WERI-Rb-1 (cell line): Measurements from ENCODE around the gene TPST2.

Source experiments
- DNase-seq: peaks from one replicate; pipeline ENCODE4 v3.0.0-alpha.2; 2020
- H3K27ac ChIP-seq: fragments of 250-450 bp; sonication (Bioruptor Pico); 2 replicates; pipeline ENCODE4 v1.5.1; 2020; ENCODE audit warnings: mild to moderate bottlenecking, moderate library complexity
- H3K27me3 ChIP-seq: fragments of 250-450 bp; sonication (Bioruptor Pico); 2 replicates; pipeline ENCODE4 v1.5.1; 2021; ENCODE audit warnings: mild to moderate bottlenecking, low read depth, moderate library complexity; ENCODE audit not compliant: insufficient read depth, severe bottlenecking
- H3K36me3 ChIP-seq: fragments of 250-450 bp; sonication (Bioruptor Pico); 2 replicates; pipeline ENCODE4 v1.5.1; 2020; ENCODE audit warnings: mild to moderate bottlenecking, moderate library complexity
- H3K4me3 ChIP-seq: 2 replicates; pipeline ENCODE4 v1.5.1; 2011; ENCODE audit warnings: low read depth, mild to moderate bottlenecking, control low read depth, low read length
- H3K9me3 ChIP-seq: fragments of 250-450 bp; sonication (Bioruptor Pico); 2 replicates; pipeline ENCODE4 v1.5.1; 2021; ENCODE audit warnings: mild to moderate bottlenecking, moderate library complexity; ENCODE audit not compliant: severe bottlenecking
- TF ChIP-seq, protein P1 (sequence below): IDR thresholded peaks from 2 replicates; pipeline ENCODE4 v1.5.1; 2011; ENCODE audit warnings: low read depth, mild to moderate bottlenecking, control low read depth, inconsistent platforms, low read length

The TPST2 gene

GRCh38 chr22:26527574-26528465 is 62.1 kb downstream of the TPST2 start:
- TF ChIP-seq, protein P1, sequence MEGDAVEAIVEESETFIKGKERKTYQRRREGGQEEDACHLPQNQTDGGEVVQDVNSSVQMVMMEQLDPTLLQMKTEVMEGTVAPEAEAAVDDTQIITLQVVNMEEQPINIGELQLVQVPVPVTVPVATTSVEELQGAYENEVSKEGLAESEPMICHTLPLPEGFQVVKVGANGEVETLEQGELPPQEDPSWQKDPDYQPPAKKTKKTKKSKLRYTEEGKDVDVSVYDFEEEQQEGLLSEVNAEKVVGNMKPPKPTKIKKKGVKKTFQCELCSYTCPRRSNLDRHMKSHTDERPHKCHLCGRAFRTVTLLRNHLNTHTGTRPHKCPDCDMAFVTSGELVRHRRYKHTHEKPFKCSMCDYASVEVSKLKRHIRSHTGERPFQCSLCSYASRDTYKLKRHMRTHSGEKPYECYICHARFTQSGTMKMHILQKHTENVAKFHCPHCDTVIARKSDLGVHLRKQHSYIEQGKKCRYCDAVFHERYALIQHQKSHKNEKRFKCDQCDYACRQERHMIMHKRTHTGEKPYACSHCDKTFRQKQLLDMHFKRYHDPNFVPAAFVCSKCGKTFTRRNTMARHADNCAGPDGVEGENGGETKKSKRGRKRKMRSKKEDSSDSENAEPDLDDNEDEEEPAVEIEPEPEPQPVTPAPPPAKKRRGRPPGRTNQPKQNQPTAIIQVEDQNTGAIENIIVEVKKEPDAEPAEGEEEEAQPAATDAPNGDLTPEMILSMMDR, result no peak
- H3K27ac ChIP-seq, result peak overlapping the region; percentile 65
- peaks cover 4% of the 10 kb centered on the region for H3K36me3 ChIP-seq
- H3K4me3 ChIP-seq, result no peak overlapping the region
- H3K27me3 ChIP-seq, result no peaks in the 10 kb centered on the region
- H3K9me3 ChIP-seq, result peaks cover 2% of the 10 kb centered on the region
- DNase-seq, result peak; percentile 79

GRCh38 chr22:26527167-26527566 is 62.8 kb downstream of the TPST2 start:
- TF ChIP-seq, protein P1, result no peak
- Histone ChIP-seq H3K36me3 (peaks cover 4% of the 10 kb centered on the region), H3K4me3 (no peak overlapping the region), H3K27ac (peak overlapping the region; percentile 65), H3K27me3 (no peaks in the 10 kb centered on the region), H3K9me3 (peaks cover 2% of the 10 kb centered on the region)
- DNase-seq, result peak; percentile 14

- no peak for DNase-seq
- TF ChIP-seq, protein P1, result no peak
- Histone ChIP-seq H3K4me3 (no peak overlapping the region), H3K27me3 (no peaks in the 10 kb centered on the region), H3K27ac (no peak overlapping the region; the same call in 1 of the 2 replicates), H3K36me3 (peaks cover 4% of the 10 kb centered on the region), H3K9me3 (peaks cover 2% of the 10 kb centered on the region)
Observed at GRCh38 chr22:26525946-26526564, 63.9 kb downstream of the TPST2 start.

- TF ChIP-seq, protein P1, result no peak
- DNase-seq, result no peak
- peaks cover 2% of the 10 kb centered on the region for H3K9me3 ChIP-seq
- peaks cover 4% of the 10 kb centered on the region for H3K36me3 ChIP-seq
- no peaks in the 10 kb centered on the region for H3K27me3 ChIP-seq
- H3K4me3 ChIP-seq, result no peak overlapping the region
- H3K27ac ChIP-seq, result no peak overlapping the region
Observed at GRCh38 chr22:26524870-26525269, 65.1 kb downstream of the TPST2 start.

DNA sequence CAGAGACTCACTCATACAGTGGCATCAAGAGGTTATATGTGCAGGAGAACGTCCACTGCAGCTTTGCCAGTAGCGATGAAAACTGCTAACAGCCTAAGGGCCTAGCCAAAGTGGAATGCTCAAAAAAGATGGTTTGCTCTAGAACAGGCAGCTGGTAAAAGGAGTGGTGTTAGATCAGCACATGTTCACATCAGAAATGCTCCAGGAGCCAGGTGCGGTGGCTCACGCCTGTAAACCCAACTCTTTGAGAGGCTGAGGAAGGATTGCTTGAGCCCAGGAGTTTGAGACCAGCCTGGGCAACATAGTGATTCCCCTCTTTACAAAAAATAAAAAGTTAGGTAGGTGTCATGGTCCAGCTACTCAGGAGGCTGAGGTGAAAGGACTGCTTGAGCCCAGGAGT is 67.3 kb downstream of the TPST2 start:
- TF ChIP-seq, protein P1, result no peak
- Histone ChIP-seq H3K9me3 (peaks cover 2% of the 10 kb centered on the region), H3K27me3 (no peaks in the 10 kb centered on the region), H3K36me3 (no peaks in the 10 kb centered on the region; the same call in 1 of the 2 replicates), H3K4me3 (no peak overlapping the region), H3K27ac (no peak overlapping the region)
- DNase-seq, result no peak
